ENCODE measurements around the gene ETV5.

GRCh38 chr3:186079925-186080324, 29.0 kb downstream of the ETV5 start:
- TF ChIP-seq, protein P1, sequence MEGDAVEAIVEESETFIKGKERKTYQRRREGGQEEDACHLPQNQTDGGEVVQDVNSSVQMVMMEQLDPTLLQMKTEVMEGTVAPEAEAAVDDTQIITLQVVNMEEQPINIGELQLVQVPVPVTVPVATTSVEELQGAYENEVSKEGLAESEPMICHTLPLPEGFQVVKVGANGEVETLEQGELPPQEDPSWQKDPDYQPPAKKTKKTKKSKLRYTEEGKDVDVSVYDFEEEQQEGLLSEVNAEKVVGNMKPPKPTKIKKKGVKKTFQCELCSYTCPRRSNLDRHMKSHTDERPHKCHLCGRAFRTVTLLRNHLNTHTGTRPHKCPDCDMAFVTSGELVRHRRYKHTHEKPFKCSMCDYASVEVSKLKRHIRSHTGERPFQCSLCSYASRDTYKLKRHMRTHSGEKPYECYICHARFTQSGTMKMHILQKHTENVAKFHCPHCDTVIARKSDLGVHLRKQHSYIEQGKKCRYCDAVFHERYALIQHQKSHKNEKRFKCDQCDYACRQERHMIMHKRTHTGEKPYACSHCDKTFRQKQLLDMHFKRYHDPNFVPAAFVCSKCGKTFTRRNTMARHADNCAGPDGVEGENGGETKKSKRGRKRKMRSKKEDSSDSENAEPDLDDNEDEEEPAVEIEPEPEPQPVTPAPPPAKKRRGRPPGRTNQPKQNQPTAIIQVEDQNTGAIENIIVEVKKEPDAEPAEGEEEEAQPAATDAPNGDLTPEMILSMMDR (IDR thresholded peaks at IDR 0.05): no peak
- TF ChIP-seq EP300 (IDR thresholded peaks at IDR 0.05): no peak

Data from tibial nerve (tissue), 4 donors.